Testis (tissue), 2 donors: ENCODE results near the gene CFAP97D2.
"Not testable (repeated sequence)": the region's sequence is repeated elsewhere in the genome, so short reads cannot be mapped to it uniquely, and the experiment has no call there.

Experiments used
- CTCF ChIP-seq, 3 experiments: fragments of 450-650 bp in 2 of 3; fragments of 200-600 bp in 1 of 3; sonication (generic) in 1 of 3; IDR thresholded peaks; one replicate each; pipeline ENCODE4 v1.5.1; 2016 to 2019; ENCODE audit warnings: antibody characterized with exemption in 3 of 3, mild to moderate bottlenecking in 2 of 3, moderate library complexity in 1 of 3
- POLR2A ChIP-seq: fragments of 450-650 bp; IDR thresholded peaks from one replicate; pipeline ENCODE4 v1.6.1; 2017; ENCODE audit warnings: antibody characterized with exemption, mild to moderate bottlenecking, moderate library complexity

DNA sequence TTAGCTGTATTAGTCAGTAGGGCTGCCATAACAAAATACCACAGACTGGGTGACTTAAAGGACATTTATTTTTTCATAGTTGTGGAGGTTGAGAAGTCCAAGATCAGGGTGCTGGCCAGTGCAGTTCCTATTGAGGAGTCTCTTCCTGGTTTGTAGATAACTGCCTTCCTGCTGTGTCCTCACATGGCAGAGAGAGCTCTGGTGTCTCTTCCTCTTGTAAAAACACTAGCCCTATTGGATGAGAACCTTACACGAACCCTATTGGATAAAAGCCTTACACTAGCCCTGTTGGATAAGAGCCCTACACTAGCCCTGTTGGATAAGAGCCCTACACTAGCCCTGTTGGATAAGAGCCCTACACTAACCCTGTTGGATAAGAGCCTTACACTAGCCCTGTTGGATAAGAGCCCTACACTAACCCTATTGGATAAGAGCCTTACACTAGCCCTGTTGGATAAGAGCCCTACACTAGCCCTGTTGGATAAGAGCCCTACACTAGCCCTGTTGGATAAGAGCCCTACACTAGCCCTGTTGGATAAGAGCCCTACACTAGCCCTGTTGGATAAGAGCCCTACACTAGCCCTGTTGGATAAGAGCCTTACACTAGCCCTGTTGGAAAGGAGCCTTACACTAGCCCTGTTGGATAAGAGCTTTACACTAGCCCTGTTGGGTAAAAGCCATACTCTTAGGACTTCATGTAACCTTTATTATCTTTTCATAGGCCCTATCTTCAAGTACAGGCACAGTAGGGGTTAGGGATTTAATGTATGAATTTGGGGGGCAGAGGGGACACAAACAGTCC, 72.8 kb downstream of the CFAP97D2 start:
- not testable (repeated sequence) for TF ChIP-seq CTCF (IDR thresholded peaks at IDR 0.05); POLR2A
